GM12801 (cell line): ENCODE data around the gene TCAIM.

Experiments
- TF ChIP-seq, protein P1 (sequence below): IDR thresholded peaks from one replicate; pipeline ENCODE4 v1.5.1; 2011; ENCODE audit warnings: control low read depth; ENCODE audit not compliant: insufficient read length; ENCODE audit errors: extremely low read depth

TCAIM gene

DNA sequence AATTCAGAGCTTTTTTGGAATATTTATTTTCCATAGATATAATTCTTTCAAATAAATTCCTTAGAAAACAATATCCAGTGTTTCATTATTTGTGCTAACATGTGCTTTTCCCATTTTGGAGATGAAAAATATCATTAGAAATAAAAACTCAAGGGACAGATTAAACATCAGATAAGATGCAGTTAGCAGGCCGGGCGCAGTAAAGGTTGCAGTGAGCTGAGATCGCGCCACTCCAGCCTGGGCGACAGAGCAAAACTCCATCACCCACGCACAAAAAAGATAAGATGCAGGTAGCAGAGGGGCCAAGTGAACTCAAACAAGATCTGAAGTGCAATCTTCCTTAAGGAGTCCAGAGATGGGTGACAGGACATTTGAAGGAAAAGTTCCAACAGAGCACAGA lies 90.9 kb downstream of the TCAIM start:
- TF ChIP-seq, protein P1, sequence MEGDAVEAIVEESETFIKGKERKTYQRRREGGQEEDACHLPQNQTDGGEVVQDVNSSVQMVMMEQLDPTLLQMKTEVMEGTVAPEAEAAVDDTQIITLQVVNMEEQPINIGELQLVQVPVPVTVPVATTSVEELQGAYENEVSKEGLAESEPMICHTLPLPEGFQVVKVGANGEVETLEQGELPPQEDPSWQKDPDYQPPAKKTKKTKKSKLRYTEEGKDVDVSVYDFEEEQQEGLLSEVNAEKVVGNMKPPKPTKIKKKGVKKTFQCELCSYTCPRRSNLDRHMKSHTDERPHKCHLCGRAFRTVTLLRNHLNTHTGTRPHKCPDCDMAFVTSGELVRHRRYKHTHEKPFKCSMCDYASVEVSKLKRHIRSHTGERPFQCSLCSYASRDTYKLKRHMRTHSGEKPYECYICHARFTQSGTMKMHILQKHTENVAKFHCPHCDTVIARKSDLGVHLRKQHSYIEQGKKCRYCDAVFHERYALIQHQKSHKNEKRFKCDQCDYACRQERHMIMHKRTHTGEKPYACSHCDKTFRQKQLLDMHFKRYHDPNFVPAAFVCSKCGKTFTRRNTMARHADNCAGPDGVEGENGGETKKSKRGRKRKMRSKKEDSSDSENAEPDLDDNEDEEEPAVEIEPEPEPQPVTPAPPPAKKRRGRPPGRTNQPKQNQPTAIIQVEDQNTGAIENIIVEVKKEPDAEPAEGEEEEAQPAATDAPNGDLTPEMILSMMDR: no peak

DNA sequence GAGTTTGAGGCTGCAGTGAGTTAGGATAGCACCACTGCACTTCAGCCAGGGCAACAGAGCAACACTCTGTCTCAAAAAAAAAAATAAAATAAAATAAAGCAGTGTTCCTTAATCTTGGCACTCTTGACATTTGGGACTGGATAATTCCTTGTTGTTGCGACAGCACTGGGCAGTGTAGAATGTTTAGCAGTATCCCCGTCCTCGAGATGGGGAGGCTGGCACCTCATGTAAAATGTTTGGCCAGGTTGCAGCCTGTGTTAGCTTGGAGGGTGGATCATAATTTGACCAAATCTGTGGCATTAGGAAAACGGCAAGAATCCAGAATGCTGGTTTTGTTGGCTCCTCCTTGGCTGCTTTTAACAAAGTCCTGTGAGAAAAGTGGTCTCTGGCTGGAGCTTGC lies 91.9 kb downstream of the TCAIM start:
- TF ChIP-seq, protein P1: no peak

DNA sequence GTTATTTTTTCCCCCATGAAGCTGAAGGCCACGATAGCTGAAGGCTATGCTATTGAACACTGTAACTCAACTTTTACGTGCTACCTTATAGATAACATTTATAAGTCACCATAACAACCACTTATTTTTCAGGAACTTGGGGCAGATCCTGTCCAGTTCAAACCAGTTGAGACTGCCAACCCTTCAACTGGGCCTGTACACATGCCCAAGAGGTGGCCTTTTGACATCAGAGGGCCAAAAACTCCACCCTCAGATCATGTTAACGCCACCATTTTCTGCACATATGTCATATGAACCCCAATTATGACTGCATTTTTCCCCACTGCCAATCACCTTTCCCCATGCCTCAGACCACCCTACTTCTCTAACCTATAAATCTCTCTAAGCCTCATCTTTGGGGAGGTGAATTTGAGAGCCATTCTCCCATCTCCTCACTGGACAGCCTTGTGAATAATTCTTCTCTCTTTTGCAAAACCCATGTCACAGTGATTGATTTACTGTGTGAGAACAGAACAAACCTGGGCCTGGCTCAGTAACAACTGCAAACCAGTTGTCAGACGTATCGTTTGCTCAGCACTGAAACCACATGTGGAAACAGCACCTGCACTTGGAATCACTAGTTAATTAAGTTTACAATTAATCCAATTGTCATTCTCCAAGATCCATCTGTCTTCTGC lies 96.4 kb downstream of the TCAIM start:
- TF ChIP-seq, protein P1: no peak

DNA sequence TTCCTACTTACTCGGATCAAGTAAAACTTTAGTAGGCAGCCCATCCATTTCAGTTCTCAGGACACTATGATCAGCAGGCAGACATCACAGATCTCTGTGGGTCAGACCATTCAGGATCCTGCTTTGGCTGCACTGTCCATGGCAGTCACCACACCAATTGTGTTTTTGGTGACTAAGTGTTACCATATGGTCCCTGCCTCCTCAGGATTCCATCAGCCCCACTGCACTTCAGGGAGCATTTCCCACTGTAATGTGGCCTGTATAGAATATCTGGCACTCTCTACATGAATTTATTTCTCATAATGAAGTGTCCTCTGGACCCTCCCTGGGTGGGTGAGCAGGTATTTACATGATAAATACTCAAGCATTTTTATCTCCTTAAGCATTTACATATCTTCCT lies 97.6 kb downstream of the TCAIM start:
- TF ChIP-seq, protein P1: no peak

DNA sequence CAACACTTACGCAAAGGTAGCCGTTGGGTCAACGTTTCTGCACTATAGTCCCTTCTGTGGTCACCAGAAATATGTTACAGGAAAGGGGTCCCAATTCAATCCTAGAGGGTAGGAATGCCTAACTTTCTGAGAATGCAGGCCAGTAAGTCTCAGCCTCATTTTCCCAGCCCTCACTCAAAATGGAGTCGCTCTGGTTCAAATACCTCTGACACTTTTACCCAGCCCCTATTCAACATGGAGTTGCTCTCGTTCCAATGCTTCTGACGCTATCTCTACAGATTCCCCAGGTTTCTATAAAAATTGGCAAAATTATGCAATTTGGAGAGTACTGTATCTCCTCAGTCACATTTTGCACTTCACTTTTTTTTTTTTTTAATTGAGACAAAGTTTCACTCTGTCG lies 99.2 kb downstream of the TCAIM start:
- TF ChIP-seq, protein P1: no peak

DNA sequence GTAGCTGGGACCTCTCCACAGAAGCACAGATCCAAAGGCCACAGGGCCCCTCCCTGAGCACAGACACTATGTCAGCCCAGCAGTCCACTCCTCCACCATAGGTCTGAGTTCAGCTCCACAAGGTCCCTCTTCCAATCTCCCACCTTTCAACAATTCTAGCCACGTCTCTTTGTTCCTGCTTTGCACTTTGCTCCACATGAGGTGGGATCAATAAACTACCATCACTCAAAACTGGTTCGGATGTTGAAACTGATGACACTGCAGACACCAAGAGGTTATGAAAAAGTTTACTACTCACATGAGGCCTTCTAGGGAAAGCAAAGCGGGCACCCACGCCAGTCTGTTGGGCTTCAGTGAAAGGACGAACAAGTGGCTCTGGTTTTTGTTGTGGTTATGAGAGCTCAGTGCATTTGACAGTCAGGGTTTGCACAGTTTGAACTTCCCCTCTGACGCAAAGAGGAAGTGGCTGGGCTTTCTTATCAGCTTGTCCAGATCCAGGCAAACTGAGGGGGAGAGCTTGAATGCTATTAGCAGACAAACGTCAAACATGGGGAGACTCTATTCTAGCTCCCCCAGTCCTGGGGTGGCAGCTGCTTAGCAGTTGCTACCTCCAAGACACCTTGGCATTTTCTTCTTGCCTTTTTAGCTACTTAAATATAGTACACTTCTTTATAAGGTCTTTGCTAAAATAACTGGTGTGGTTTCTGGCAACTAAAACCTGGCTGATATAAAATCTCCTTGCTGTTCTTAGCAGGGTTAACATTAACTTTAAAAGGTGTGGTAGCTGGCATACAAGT lies 101.1 kb downstream of the TCAIM start:
- TF ChIP-seq, protein P1: no peak

DNA sequence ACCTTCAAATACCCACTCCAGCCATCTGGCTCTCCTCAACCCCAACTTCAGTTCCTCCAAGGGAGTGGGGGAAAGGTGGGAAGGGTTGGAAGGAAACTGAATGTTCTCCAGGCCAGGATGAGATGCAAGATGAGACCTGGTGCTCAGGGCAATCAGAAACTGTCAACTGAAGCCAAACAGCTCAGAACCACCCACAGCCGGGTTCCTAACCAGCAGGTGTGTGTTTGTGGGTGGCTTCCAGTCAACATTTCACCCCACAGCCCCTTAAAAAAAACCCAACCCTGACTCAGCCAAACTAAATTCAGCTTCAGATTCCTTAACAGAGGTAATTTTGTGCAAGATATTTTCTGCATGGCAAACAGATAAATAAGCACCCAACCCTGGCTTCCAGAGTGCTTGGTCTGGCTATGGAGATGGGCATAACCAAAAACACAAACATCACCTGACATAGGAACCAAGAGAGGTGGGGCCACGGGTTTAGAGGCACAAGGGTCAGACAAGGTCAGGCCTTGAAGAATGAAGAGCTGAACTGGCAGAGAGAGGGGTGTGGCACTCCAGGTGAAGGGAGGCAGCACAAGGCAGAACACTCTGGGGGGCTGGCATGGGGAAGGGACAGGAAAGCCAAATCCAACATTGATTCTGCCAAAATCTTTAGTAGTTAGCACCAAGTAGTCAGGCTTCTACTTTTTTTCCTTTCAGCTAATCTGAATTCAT lies 104.2 kb downstream of the TCAIM start:
- TF ChIP-seq, protein P1: no peak
